Adrenal gland (tissue), 12 donors: ENCODE measurements around the gene SFRP4. TPM values are rescaled to one million over a fixed set of nuclear protein-coding genes. Genes with fewer than 3 reads are reported as not detected.

Experiments used
- DNase-seq, 7 donors: peaks; one replicate each; pipeline ENCODE4 v3.0.0-alpha.2; 2019 to 2020
- H3K27ac ChIP-seq, 5 donors: fragments of 200-600 bp; sonication (generic) in 4 of 5; 1 replicate in 3 of 5; 2 replicates in 2 of 5; pipeline versions ENCODE4 v1.5.1 to v1.8.0; 2016 to 2020; ENCODE audit warnings: mild to moderate bottlenecking in 1 of 5
- H3K27me3 ChIP-seq: fragments of 200-600 bp; 2 replicates; pipeline ENCODE4 v1.8.0; 2021
- H3K36me3 ChIP-seq, 2 donors: fragments of 200-600 bp; replicated peaks in 1 of 2; 1 replicate in 1 of 2; 2 replicates in 1 of 2; pipeline versions ENCODE4 v1.5.1 to v1.8.0; 2018 to 2022
- H3K4me1 ChIP-seq, 2 donors: fragments of 200-600 bp; replicated peaks in 1 of 2; 1 replicate in 1 of 2; 2 replicates in 1 of 2; pipeline versions ENCODE4 v1.5.1 to v1.8.0; 2018 to 2021
- H3K4me3 ChIP-seq, 4 donors: fragments of 200-600 bp; sonication (generic) in 3 of 4; one replicate each; pipeline ENCODE4 v1.5.1; 2016 to 2018
- H3K9me3 ChIP-seq, 3 donors: fragments of 200-600 bp; sonication (generic) in 1 of 3; replicated peaks in 1 of 3; 1 replicate in 2 of 3; 2 replicates in 1 of 3; pipeline versions ENCODE4 v1.5.1 to v1.8.0; 2016 to 2021
- CTCF ChIP-seq, 6 experiments: fragments of 450-650 bp in 4 of 6; fragments of 200-600 bp in 2 of 6; sonication (generic) in 1 of 6; IDR thresholded peaks; 1 replicate in 5 of 6; 2 replicates in 1 of 6; pipeline versions ENCODE4 v1.5.1 to v1.8.0; 2016 to 2021; ENCODE audit warnings: antibody characterized with exemption in 6 of 6, mild to moderate bottlenecking in 2 of 6, moderate library complexity in 1 of 6
- POLR2A ChIP-seq, 2 donors: fragments of 450-650 bp; IDR thresholded peaks; one replicate each; pipeline ENCODE4 v1.6.1; 2017; ENCODE audit warnings: antibody characterized with exemption in 2 of 2, mild to moderate bottlenecking in 2 of 2, moderate library complexity in 1 of 2
- WGBS, 4 donors: extraction: QIAGEN DNeasy Blood & Tissue Kit in 2 of 4; methylation state at CpG; one replicate each; pipeline versions ENCODE4 v1.1.5 to v1.1.7; 2013 to 2017; 5-methylcytosine and 5-hydroxymethylcytosine counted together
- intact Hi-C, 2 donors: fragments of 100-400 bp; cut with DNase I; formaldehyde crosslinking; loops; one replicate each; pipeline versions ENCODE4 v1.14.1 to v1.15.0; 2022 to 2023
- polyA plus RNA-seq, 3 donors: library from polyadenylated mRNA; stranded (reverse); fragments of 200-250 nt in 2 of 3; fragments of 350-450 nt in 1 of 3; fragmentation: Illumina TruSeq in 1 of 3; extraction: RNeasy Lipid Tissue Mini Kit (QIAGEN cat#74804) in 1 of 3; gene quantifications; one replicate each; pipeline ENCODE4 v1.2.3, GENCODE V29; 2013 to 2014
- total RNA-seq, 9 donors: library from RNA; depleted of rRNA in 4 of 9; stranded (reverse); fragments of >200 nt in 4 of 9; fragments of 120-200 nt in 1 of 9; fragmentation: NEBNext Ultra II Directional in 1 of 9; extraction: Animal tissue kit (Norgen Biotek cat#: 25700) in 1 of 9; gene quantifications; one replicate each; pipeline versions ENCODE4 v1.1.0 to v1.2.4, GENCODE V29; 2013 to 2023
- donor health status: healthy with polysubstance abuse.
- donor health status: Bipolar disorder and iron deficiency.
- donor health status: DM: yes; HTN: yes; CAD: no.
- donor health status: DM: no; HTN: no; CAD: no.
- donor health status: DM: no; HTN: no; CAD: no.
- donor health status: DM: yes; HTN: yes; CAD: no.

Gene SFRP4
- total and polyA plus RNA-seq, 12 donors, result 1.1 to 21.0 (median 10.0) TPM

GRCh38 chr7:37920849-37921805, 4.5 kb upstream of the SFRP4 start:
- Histone ChIP-seq H3K4me1 (peaks cover 29 to 32% of the 10 kb centered on the region in 2 donors), H3K27me3 (no peaks in the 10 kb centered on the region), H3K27ac (peak overlapping the region; percentile 81 to 94 (median 89)), H3K9me3 (no peaks in the 10 kb centered on the region), H3K4me3 (peak overlapping the region; percentile 45 to 82 (median 60)), H3K36me3 (no peaks in the 10 kb centered on the region)
- TF ChIP-seq POLR2A (IDR thresholded peaks at IDR 0.05) (peak in 1 of 2 donors; percentile 51), CTCF (IDR thresholded peaks at IDR 0.05) (peak in 1 of 6 experiments; percentile 6)
- peak; percentile 57 to 73 (median 70) for DNase-seq
- WGBS, 4 donors, result 0 to 1% (median 0%) methylated on average over 26 to 63 of the region's 63 CpGs
- intact Hi-C loops, result loop anchor here in 1 of 2 donors (10.0 kb wide), 1 partner anchor 74 kb away; no protein-coding TSS in a partner anchor

GRCh38 chr7:37920305-37920848, 3.8 kb upstream of the SFRP4 start, which contains the start of gene EPDR1:
EPDR1 (plus strand) TSS chr7:37920640; CDS start chr7:37920940, 300 bp downstream.
- peak; percentile 15 to 65 (median 62) for TF ChIP-seq CTCF (IDR thresholded peaks at IDR 0.05)
- peak; percentile 35 to 81 for TF ChIP-seq POLR2A (IDR thresholded peaks at IDR 0.05)
- Histone ChIP-seq H3K27ac (peak within 1 kb of the TSS; percentile 81 to 94 (median 89)), H3K9me3 (no peaks in the 10 kb centered on the region), H3K27me3 (no peaks in the 10 kb centered on the region), H3K36me3 (no peaks in the 10 kb centered on the region), H3K4me3 (peak within 1 kb of the TSS; percentile 45 to 82 (median 60)), H3K4me1 (peaks cover 35 to 39% of the 10 kb centered on the region in 2 donors)
- intact Hi-C loops, result loop anchor here in 1 of 2 donors (10.0 kb wide), 1 partner anchor 74 kb away; no protein-coding TSS in a partner anchor
- 13 to 27% (median 14%) methylated on average over 13 to 22 of the region's 22 CpGs for WGBS, 4 donors
- peak; percentile 66 to 87 (median 85) for DNase-seq

GRCh38 chr7:37918526-37918925, 1.9 kb upstream of the SFRP4 start:
- TF ChIP-seq CTCF (IDR thresholded peaks at IDR 0.05) (peak in 1 of 6 experiments; percentile 9), POLR2A (IDR thresholded peaks at IDR 0.05) (no peak)
- Histone ChIP-seq H3K9me3 (no peaks in the 10 kb centered on the region), H3K4me3 (no peak overlapping the region), H3K27ac (no peak overlapping the region), H3K36me3 (no peaks in the 10 kb centered on the region), H3K27me3 (no peaks in the 10 kb centered on the region), H3K4me1 (peaks cover 35 to 39% of the 10 kb centered on the region in 2 donors)
- WGBS, 4 donors, result 50 to 70% (median 66%) methylated on average over 4 of the region's 4 CpGs
- intact Hi-C loops, result loop anchor here in 1 of 2 donors (10.0 kb wide), 1 partner anchor 186 kb away; no protein-coding TSS in a partner anchor
- DNase-seq, result no peak
